GM12878 (cell line): Measurements from ENCODE around the gene IL23R. TPM values are rescaled to one million over a fixed set of nuclear protein-coding genes. Genes with fewer than 3 reads are reported as not detected.

Source experiments
- ATAC-seq: fragments of 200-7000 bp; cut with Tn5 transposase; 3 replicates; pipeline ENCODE4 v1.9.1; 2020; ENCODE audit warnings: mild to moderate bottlenecking, moderate library complexity
- BruUV-seq: library from RNA; stranded (reverse); fragments of 400-500 nt; replicated peaks from 2 replicates; lab custom pipeline; 2021; lab: Mats Ljungman, UMichigan
- CTCF ChIA-PET: fragments of 300-600 bp; sonication (Branson Sonifier 250); formaldehyde crosslinking; extraction: SDS; loops from one replicate; lab custom pipeline; 2021; ENCODE audit warnings: inconsistent platforms; lab: Yijun Ruan, JAX
- POLR2A ChIA-PET: fragments of 350-600 bp; formaldehyde crosslinking; extraction: SDS; loops from one replicate; lab custom pipeline; 2021; ENCODE audit warnings: inconsistent platforms; lab: Charles Lee
- RAD21 ChIA-PET: fragments of 300-600 bp; sonication (Branson Sonifier 250); formaldehyde crosslinking; loops from one replicate; lab custom pipeline; 2023; ENCODE audit warnings: antibody characterized with exemption; ENCODE audit not compliant: unreplicated experiment; lab: Charles Lee
- SMC1A ChIA-PET: fragments of 300-600 bp; sonication (Branson Sonifier 250); formaldehyde crosslinking; loops from one replicate; lab custom pipeline; 2023; ENCODE audit not compliant: unreplicated experiment, uncharacterized antibody; lab: Charles Lee
- DNase-seq: peaks from one replicate; pipeline ENCODE4 v3.0.0-alpha.2; 2011; ENCODE audit warnings: low read depth, low spot score
- FAIRE-seq: peaks from 3 replicates; lab custom pipeline; 2011; peaks lifted over from hg19 to GRCh38; lab: Jason Lieb, UNC
- H2AFZ ChIP-seq: 2 replicates; pipeline ENCODE4 v1.6.0; 2011; ENCODE audit warnings: low read depth, low read length, control low read depth; ENCODE audit not compliant: control insufficient read depth
- H3K27ac ChIP-seq: 2 replicates; pipeline ENCODE4 v1.5.1; 2011; ENCODE audit warnings: control low read depth; ENCODE audit not compliant: control insufficient read depth, insufficient read depth
- H3K27me3 ChIP-seq, 2 experiments: replicated peaks in 1 of 2; 2 replicates each; pipeline versions ENCODE4 v1.6.0 to v1.6.1; 2011; ENCODE audit warnings: low read length in 1 of 2; ENCODE audit not compliant: control insufficient read depth in 2 of 2, insufficient read depth in 2 of 2
- H3K36me3 ChIP-seq, 2 experiments: 2 replicates each; pipeline ENCODE4 v1.5.1; 2011; ENCODE audit warnings: low read length in 1 of 2; ENCODE audit not compliant: control insufficient read depth in 2 of 2, insufficient read depth in 2 of 2
- H3K4me1 ChIP-seq: 2 replicates; pipeline ENCODE4 v1.6.1; 2011; ENCODE audit warnings: mild to moderate bottlenecking, low read length, moderate library complexity, mixed read lengths; ENCODE audit not compliant: control insufficient read depth, insufficient read depth
- H3K4me2 ChIP-seq: 2 replicates; pipeline ENCODE4 v1.6.0; 2011; ENCODE audit warnings: control low read depth; ENCODE audit not compliant: control insufficient read depth, insufficient read depth
- H3K4me3 ChIP-seq: fragments of 200-600 bp; sonication (generic); 2 replicates; pipeline ENCODE4 v1.5.1; 2016
- H3K79me2 ChIP-seq: 2 replicates; pipeline ENCODE4 v1.6.0; 2011; ENCODE audit warnings: low read length; ENCODE audit not compliant: control insufficient read depth, insufficient read depth
- H3K9ac ChIP-seq: 2 replicates; pipeline ENCODE4 v1.8.0; 2011; ENCODE audit warnings: low read length, control low read depth, mixed read lengths; ENCODE audit not compliant: control insufficient read depth, insufficient read depth
- H3K9me3 ChIP-seq: replicated peaks from 3 replicates; pipeline ENCODE4 v1.5.1; 2011; ENCODE audit warnings: mild to moderate bottlenecking, low read length; ENCODE audit not compliant: control insufficient read depth, insufficient read depth
- H4K20me1 ChIP-seq: 2 replicates; pipeline ENCODE4 v1.6.0; 2011; ENCODE audit not compliant: control insufficient read depth, insufficient read depth
- STAT1 ChIP-seq: fragments of 450-650 bp; conservative IDR thresholded peaks from 2 replicates; pipeline ENCODE4 v1.6.1; 2014; ENCODE audit warnings: antibody characterized with exemption, mild to moderate bottlenecking
- WGBS: methylation state at CpG from one replicate; pipeline ENCODE4 v1.1.6; 2016; ENCODE audit warnings: low lambda C conversion rate; ENCODE audit not compliant: insufficient replicate concordance, insufficient coverage; ENCODE audit errors: missing lambda C conversion rate; 5-methylcytosine and 5-hydroxymethylcytosine counted together
- in situ Hi-C: fragments of 300-500 bp; cut with MboI; formaldehyde crosslinking; loops from 9 replicates; pipeline ENCODE4 v1.14.3; 2018; ENCODE audit warnings: mixed read lengths
- intact Hi-C: fragments of 100-400 bp; cut with micrococcal nuclease; formaldehyde crosslinking; loops from one replicate; pipeline ENCODE4 v1.14.2; 2022; ENCODE audit not compliant: unreplicated experiment
- polyA plus RNA-seq, 11 experiments: library from polyadenylated mRNA; depleted of rRNA in 4 of 11; unstranded in 6 of 11; stranded (reverse) in 5 of 11; fragments of >200 nt; fragmentation: Nextera tagmentation in 4 of 11; fragmentation: Illumina TruSeq in 1 of 11; extraction: Ambion mirVana in 4 of 11; extraction: Trizol in 1 of 11; gene quantifications; 1 replicate in 1 of 11; 2 replicates in 10 of 11; pipeline versions ENCODE4 v1.2.1 to v1.2.3, GENCODE V29; 2011 to 2016; ENCODE audit warnings: inconsistent platforms in 2 of 11, missing spikeins in 2 of 11, low read depth in 1 of 11
- total RNA-seq, 4 experiments: library from RNA; depleted of rRNA in 3 of 4; stranded (reverse); fragments of >200 nt in 3 of 4; fragmentation: Illumina TruSeq in 1 of 4; extraction: Trizol in 1 of 4; gene quantifications; 2 replicates each; pipeline versions ENCODE4 v1.2.1 to v1.2.3, GENCODE V29; 2013 to 2021
- TF ChIP-seq, protein P1 (sequence below): fragments of 450-650 bp; IDR thresholded peaks from 2 replicates; pipeline ENCODE4 v1.6.1; 2016; ENCODE audit warnings: mild to moderate bottlenecking

The IL23R gene
- total and polyA plus RNA-seq, 10 of the 15 experiments (the other 5 are each of a cell fraction or from before 2014, with no cell fraction given) = 0.16 to 6.4 (median 0.59) TPM

DNA sequence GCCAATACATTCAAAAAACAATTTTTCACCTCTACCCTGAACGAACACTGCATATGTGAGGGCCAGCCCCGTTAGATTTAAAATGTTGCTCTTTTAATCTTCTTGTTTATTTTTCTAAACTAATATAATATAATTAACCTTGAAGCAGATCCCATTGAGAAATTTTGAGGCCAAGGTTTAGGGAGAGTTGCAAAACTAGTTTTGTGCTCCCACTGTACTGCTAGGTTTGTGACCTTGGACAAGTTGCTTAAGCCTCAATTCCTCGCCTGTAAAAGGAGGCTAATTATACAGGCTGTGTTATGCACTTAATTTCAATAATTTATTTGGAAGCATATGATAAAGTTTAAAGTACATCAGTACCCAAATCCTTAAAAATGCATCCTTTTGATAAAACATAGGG, 3.7 kb downstream of the IL23R start:
- no peak for TF ChIP-seq STAT1
- TF ChIP-seq, protein P1, sequence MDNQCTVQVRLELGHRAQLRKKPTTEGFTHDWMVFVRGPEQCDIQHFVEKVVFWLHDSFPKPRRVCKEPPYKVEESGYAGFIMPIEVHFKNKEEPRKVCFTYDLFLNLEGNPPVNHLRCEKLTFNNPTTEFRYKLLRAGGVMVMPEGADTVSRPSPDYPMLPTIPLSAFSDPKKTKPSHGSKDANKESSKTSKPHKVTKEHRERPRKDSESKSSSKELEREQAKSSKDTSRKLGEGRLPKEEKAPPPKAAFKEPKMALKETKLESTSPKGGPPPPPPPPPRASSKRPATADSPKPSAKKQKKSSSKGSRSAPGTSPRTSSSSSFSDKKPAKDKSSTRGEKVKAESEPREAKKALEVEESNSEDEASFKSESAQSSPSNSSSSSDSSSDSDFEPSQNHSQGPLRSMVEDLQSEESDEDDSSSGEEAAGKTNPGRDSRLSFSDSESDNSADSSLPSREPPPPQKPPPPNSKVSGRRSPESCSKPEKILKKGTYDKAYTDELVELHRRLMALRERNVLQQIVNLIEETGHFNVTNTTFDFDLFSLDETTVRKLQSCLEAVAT = 0 out of 2 replicates have a peak, but pooled peaks have one; percentile 30
- TF ChIP-seq, all 136 proteins: peak for 1
- ChIA-PET CTCF (interaction anchor here (0.7 to 7.3 kb wide), 8 partner anchors 10 to 174 kb away, joined by 3 to 163 read pairs (median 4); no protein-coding TSS in a partner anchor), POLR2A (interaction anchor here (1.0 to 1.4 kb wide), 2 partner anchors 15 to 20 kb away, joined by 3 to 4 read pairs; no protein-coding TSS in a partner anchor), SMC1A (interaction anchor here (0.7 to 8.1 kb wide), 10 partner anchors 9 to 367 kb away, joined by 3 to 54 read pairs (median 12); no protein-coding TSS in a partner anchor), RAD21 (interaction anchor here (0.9 to 6.0 kb wide), 6 partner anchors 20 to 590 kb away, joined by 3 to 93 read pairs (median 4); no protein-coding TSS in a partner anchor)
- H3K4me3 ChIP-seq = no peak overlapping the region
- H3K9ac ChIP-seq = no peak overlapping the region
- peaks cover 19% of the 10 kb centered on the region for H3K4me1 ChIP-seq
- H3K36me3 ChIP-seq = no peaks in the 10 kb centered on the region
- no peaks in the 10 kb centered on the region for H4K20me1 ChIP-seq
- DNase-seq = no peak
- no peaks in the 10 kb centered on the region for H3K27me3 ChIP-seq
- no peaks in the 10 kb centered on the region; the same call in 1 of the 3 replicates for H3K9me3 ChIP-seq
- intact Hi-C loops = loop anchor here (2.0 to 10.0 kb wide), 5 partner anchors 25 to 888 kb away; no protein-coding TSS in a partner anchor
- BruUV-seq = no TSS peak
- no peaks in the 10 kb centered on the region for H3K79me2 ChIP-seq
- WGBS = 79% methylated on average over 3 of the region's 3 CpGs
- no peak overlapping the region for H3K4me2 ChIP-seq
- ATAC-seq = no peak
- no peak for FAIRE-seq
- in situ Hi-C loops = loop anchor here (25.0 kb wide), 2 partner anchors 783 to 883 kb away; no protein-coding TSS in a partner anchor
- no peak overlapping the region for H2AFZ ChIP-seq
- H3K27ac ChIP-seq = no peak overlapping the region
